Neuronal stem cell (in vitro differentiated cells): ENCODE results near the gene CD86.
"Not testable (repeated sequence)": the region's sequence is repeated elsewhere in the genome, so short reads cannot be mapped to it uniquely, and the experiment has no call there.

Experiments
- DNase-seq: peaks from one replicate; pipeline ENCODE4 v3.0.0-alpha.2; 2013; ENCODE audit warnings: low spot score
- H2AFZ ChIP-seq: one replicate; pipeline ENCODE4 v1.6.1; 2013; ENCODE audit warnings: mild to moderate bottlenecking, low read length, inconsistent platforms
- H2AK5ac ChIP-seq: 2 replicates; pipeline ENCODE4 v1.6.1; 2013; ENCODE audit warnings: low read depth, mild to moderate bottlenecking, inconsistent platforms, low read length, moderate library complexity, mixed read lengths
- H2BK120ac ChIP-seq: 2 replicates; pipeline ENCODE4 v1.6.1; 2013; ENCODE audit warnings: low read depth, mild to moderate bottlenecking, inconsistent platforms, low read length, moderate library complexity, mixed read lengths
- H2BK12ac ChIP-seq: one replicate; pipeline ENCODE4 v1.6.1; 2013; ENCODE audit warnings: low read length, inconsistent platforms
- H2BK15ac ChIP-seq: 2 replicates; pipeline ENCODE4 v1.6.1; 2013; ENCODE audit warnings: mild to moderate bottlenecking, low read length, inconsistent platforms, mixed read lengths
- H2BK5ac ChIP-seq: one replicate; pipeline ENCODE4 v1.6.1; 2013; ENCODE audit warnings: inconsistent platforms, mild to moderate bottlenecking, low read length, moderate library complexity
- H3K14ac ChIP-seq: one replicate; pipeline ENCODE4 v1.6.1; 2013; ENCODE audit warnings: low read length, inconsistent platforms
- H3K18ac ChIP-seq: 2 replicates; pipeline ENCODE4 v1.6.1; 2013; ENCODE audit warnings: low read length, inconsistent platforms
- H3K23ac ChIP-seq: 2 replicates; pipeline ENCODE4 v1.6.1; 2013; ENCODE audit warnings: low read depth, mild to moderate bottlenecking, mixed read lengths, low read length, inconsistent platforms; ENCODE audit not compliant: poor library complexity
- H3K27ac ChIP-seq: replicated peaks from 3 replicates; pipeline ENCODE4 v1.5.1; 2013; ENCODE audit warnings: low read length, inconsistent platforms
- H3K27me3 ChIP-seq, 3 experiments: 2 replicates each; pipeline ENCODE4 v1.6.1; 2013; ENCODE audit warnings: low read length in 3 of 3, mild to moderate bottlenecking in 2 of 3, inconsistent platforms in 1 of 3, low read depth in 1 of 3, mixed read lengths in 1 of 3, moderate library complexity in 1 of 3; ENCODE audit not compliant: control insufficient read depth in 3 of 3, insufficient read depth in 3 of 3
- H3K36me3 ChIP-seq, 2 donors: replicated peaks in 1 of 2; 2 replicates each; pipeline ENCODE4 v1.6.1; 2013; ENCODE audit warnings: low read length in 2 of 2; ENCODE audit not compliant: control insufficient read depth in 2 of 2, insufficient read depth in 2 of 2
- H3K4ac ChIP-seq: 2 replicates; pipeline ENCODE4 v1.6.1; 2013; ENCODE audit warnings: inconsistent platforms, mild to moderate bottlenecking, low read length, moderate library complexity
- H3K4me1 ChIP-seq, 2 donors: 1 replicate in 1 of 2; 2 replicates in 1 of 2; pipeline ENCODE4 v1.6.1; 2013; ENCODE audit warnings: low read length in 2 of 2, low read depth in 1 of 2; ENCODE audit not compliant: control insufficient read depth in 2 of 2, insufficient read depth in 1 of 2
- H3K4me2 ChIP-seq: one replicate; pipeline ENCODE4 v1.6.1; 2013; ENCODE audit warnings: mild to moderate bottlenecking, low read length, inconsistent platforms; ENCODE audit not compliant: insufficient read depth, poor library complexity, severe bottlenecking
- H3K4me3 ChIP-seq, 2 donors: 2 replicates each; pipeline ENCODE4 v1.5.1; 2013; ENCODE audit warnings: low read length in 2 of 2, mild to moderate bottlenecking in 2 of 2, inconsistent platforms in 1 of 2, moderate library complexity in 1 of 2
- H3K79me1 ChIP-seq: one replicate; pipeline ENCODE4 v1.6.1; 2013; ENCODE audit warnings: low read depth, mild to moderate bottlenecking, inconsistent platforms, low read length, moderate library complexity
- H3K9ac ChIP-seq: one replicate; pipeline ENCODE4 v1.6.1; 2013; ENCODE audit warnings: mild to moderate bottlenecking, low read depth, low read length, inconsistent platforms; ENCODE audit not compliant: poor library complexity
- H3K9me3 ChIP-seq, 2 donors: replicated peaks in 1 of 2; 2 replicates each; pipeline versions ENCODE3 to v1.6.1; 2013; ENCODE audit warnings: low read length in 2 of 2, mild to moderate bottlenecking in 2 of 2, inconsistent platforms in 1 of 2, low read depth in 1 of 2, mixed read lengths in 1 of 2, moderate library complexity in 1 of 2; ENCODE audit not compliant: control insufficient read depth in 2 of 2, insufficient read depth in 1 of 2
- H4K8ac ChIP-seq: one replicate; pipeline ENCODE4 v1.6.1; 2013; ENCODE audit warnings: low read depth, mild to moderate bottlenecking, inconsistent platforms, low read length, moderate library complexity
- H4K91ac ChIP-seq: one replicate; pipeline ENCODE4 v1.6.1; 2013; ENCODE audit warnings: low read length, low read depth, mild to moderate bottlenecking, inconsistent platforms; ENCODE audit not compliant: poor library complexity
- WGBS, 2 donors: extraction: QIAGEN DNeasy Blood & Tissue Kit; methylation state at CpG; one replicate each; pipeline ENCODE4 v1.1.7; 2013; ENCODE audit warnings: missing lambda C conversion rate in 2 of 2, mixed read lengths in 1 of 2; ENCODE audit not compliant: insufficient read length in 2 of 2, insufficient replicate concordance in 1 of 2; ENCODE audit errors: extremely low coverage in 2 of 2; 5-methylcytosine and 5-hydroxymethylcytosine counted together

CD86 gene

DNA sequence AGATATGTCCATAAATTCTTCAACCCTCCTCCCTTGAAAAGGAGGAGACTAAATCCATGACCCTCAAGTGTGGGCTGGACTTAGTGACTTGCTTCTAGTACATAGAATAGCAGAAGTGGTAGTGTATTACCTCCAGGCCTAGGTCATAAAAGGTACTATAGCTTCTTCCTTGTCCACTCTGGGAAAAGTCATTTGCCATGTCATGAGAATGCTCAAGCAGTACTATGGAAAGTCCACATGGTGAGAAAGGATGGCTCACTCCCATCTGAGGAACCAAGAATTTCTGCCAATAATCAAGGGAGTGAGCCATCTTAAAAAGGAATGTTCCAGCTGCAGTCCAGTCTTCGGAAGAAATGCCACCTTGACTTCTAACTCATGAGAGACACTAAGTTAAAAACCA lies 22.6 kb upstream of the CD86 start:
- Histone ChIP-seq H2AFZ (no peak overlapping the region), H3K4me3 (no peak overlapping the region), H3K23ac (no peak overlapping the region), H3K18ac (no peak overlapping the region), H3K4me2 (no peak overlapping the region), H2AK5ac (no peak overlapping the region), H3K79me1 (no peaks in the 10 kb centered on the region), H2BK12ac (no peak overlapping the region), H3K4me1 (peaks cover 0 to 3% of the 10 kb centered on the region in 2 donors), H2BK15ac (no peak overlapping the region), H4K8ac (no peak overlapping the region), H4K91ac (no peak overlapping the region), H3K27ac (no peak overlapping the region), H3K14ac (no peak overlapping the region), H3K27me3 (no peaks in the 10 kb centered on the region), H3K9ac (no peak overlapping the region), H3K4ac (no peak overlapping the region), H3K9me3 (peaks cover 0 to 9% of the 10 kb centered on the region in 2 donors), H2BK5ac (no peak overlapping the region), H2BK120ac (no peak overlapping the region), H3K36me3 (no peaks in the 10 kb centered on the region)
- DNase-seq = no peak
- WGBS, 2 donors = no CpG with 5 or more reads among the region's 1 CpG

DNA sequence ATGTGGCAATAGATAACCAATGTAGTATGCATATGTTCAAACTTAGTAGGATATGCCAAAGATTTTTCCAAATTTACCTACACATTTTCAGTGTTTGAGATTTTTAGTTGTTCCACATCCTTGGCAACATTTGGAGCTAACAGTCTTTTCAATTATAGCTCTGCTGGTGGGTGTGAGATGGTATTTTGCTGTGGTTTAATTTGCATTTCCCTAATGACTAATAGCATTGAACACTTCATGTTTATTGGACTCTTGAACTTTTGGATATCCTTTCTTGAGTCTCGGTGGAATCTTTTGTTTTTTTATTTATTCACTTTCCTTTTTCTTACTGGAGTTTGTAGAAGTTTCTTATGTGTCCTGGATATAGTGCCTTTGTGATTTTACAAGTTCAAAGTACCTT lies 22.1 kb upstream of the CD86 start:
- Histone ChIP-seq H2BK120ac (no peak overlapping the region), H2BK15ac (no peak overlapping the region), H2AK5ac (no peak overlapping the region), H3K14ac (no peak overlapping the region), H4K8ac (no peak overlapping the region), H3K4me2 (no peak overlapping the region), H3K4me3 (no peak overlapping the region), H3K27ac (no peak overlapping the region), H3K9me3 (peaks cover 0 to 9% of the 10 kb centered on the region in 2 donors), H3K27me3 (no peaks in the 10 kb centered on the region), H3K9ac (no peak overlapping the region), H3K18ac (no peak overlapping the region), H2BK12ac (no peak overlapping the region), H3K4ac (no peak overlapping the region), H2AFZ (no peak overlapping the region), H3K36me3 (no peaks in the 10 kb centered on the region), H4K91ac (no peak overlapping the region), H3K4me1 (peaks cover 0 to 3% of the 10 kb centered on the region in 2 donors), H3K79me1 (no peaks in the 10 kb centered on the region), H3K23ac (no peak overlapping the region), H2BK5ac (no peak overlapping the region)
- WGBS, 2 donors = no CpG with 5 or more reads among the region's 1 CpG
- DNase-seq = no peak

DNA sequence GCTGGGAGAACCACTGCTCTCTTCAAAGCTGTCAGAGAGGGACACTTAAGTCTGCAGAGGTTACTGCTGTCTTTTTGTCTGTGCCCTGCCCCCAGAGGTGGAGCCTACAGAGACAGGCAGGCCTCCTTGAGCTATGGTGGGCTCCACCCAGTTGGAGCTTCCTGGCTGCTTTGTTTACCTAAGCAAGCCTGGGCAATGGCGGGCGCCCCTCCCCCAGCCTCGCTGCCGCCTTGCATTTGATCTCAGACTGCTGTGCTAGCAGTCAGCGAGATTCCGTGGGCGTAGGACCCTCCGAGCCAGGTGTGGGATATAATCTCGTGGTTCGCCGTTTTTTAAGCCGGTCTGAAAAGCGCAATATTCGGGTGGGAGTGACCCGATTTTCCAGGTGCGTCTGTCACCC lies 7.9 kb upstream of the CD86 start:
- H3K4me2 ChIP-seq, H2BK15ac ChIP-seq, H3K4ac ChIP-seq, H4K8ac ChIP-seq, H3K18ac ChIP-seq, H4K91ac ChIP-seq, H3K9me3 ChIP-seq, H2BK120ac ChIP-seq, H2AK5ac ChIP-seq, H2BK5ac ChIP-seq, H3K36me3 ChIP-seq, H3K14ac ChIP-seq, DNase-seq, H3K79me1 ChIP-seq, H3K23ac ChIP-seq, H3K27ac ChIP-seq, H2BK12ac ChIP-seq, H3K27me3 ChIP-seq, H3K4me1 ChIP-seq, H3K4me3 ChIP-seq, H3K9ac ChIP-seq, H2AFZ ChIP-seq: not testable (repeated sequence)
- WGBS, 2 donors = no CpG with 5 or more reads among the region's 16 CpGs

DNA sequence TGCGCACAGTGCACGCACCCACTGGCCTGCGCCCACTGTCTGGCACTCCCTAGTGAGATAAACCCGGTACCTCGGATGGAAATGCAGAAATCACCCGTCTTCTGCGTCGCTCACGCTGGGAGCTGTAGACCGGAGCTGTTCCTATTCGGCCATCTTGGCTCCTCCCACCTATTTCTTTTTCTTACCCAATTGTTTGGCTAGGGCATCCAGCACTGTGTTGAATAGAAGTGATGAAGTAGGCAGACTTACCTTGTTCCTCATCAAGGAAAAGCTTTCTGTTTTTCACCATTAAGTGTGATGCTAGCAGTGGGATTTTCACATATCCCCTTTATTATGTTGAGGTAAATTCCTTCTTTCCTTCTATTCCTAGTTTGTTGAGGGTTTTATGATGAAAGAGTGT lies 7.4 kb upstream of the CD86 start:
- no CpG with 5 or more reads among the region's 11 CpGs for WGBS, 2 donors

More for the DNA sequence above, 7.4 kb upstream of the CD86 start:
- H2BK5ac ChIP-seq, H3K9me3 ChIP-seq, H3K4ac ChIP-seq, DNase-seq, H2BK12ac ChIP-seq, H3K18ac ChIP-seq, H4K8ac ChIP-seq, H2AFZ ChIP-seq, H3K14ac ChIP-seq, H3K27ac ChIP-seq, H3K27me3 ChIP-seq, H3K4me3 ChIP-seq, H2AK5ac ChIP-seq, H3K23ac ChIP-seq, H3K4me1 ChIP-seq, H2BK120ac ChIP-seq, H3K4me2 ChIP-seq, H3K36me3 ChIP-seq, H2BK15ac ChIP-seq, H3K9ac ChIP-seq, H4K91ac ChIP-seq, H3K79me1 ChIP-seq: not testable (repeated sequence)
